ENCODE results near the gene NHS.

DNA sequence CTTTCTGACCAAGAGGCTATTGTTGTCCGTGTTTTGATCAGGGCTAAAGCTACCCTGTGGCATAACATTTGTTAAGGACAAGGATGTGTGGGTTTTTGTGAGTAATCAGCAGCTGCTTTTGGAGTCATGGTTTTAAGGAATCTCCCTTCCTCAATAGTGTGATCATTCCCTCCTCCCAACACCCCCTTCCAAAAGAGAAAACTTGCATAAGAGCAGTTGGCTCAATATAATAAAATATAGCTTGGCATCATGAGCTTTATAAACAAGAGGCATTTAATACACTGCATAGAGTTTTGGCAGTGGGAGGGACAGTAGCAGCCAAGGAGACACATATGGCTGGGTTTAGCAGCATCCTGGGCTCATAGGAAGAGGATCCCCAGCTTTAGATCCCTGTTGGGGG lies 84.7 kb downstream of the NHS start:
- TF ChIP-seq, protein P1, sequence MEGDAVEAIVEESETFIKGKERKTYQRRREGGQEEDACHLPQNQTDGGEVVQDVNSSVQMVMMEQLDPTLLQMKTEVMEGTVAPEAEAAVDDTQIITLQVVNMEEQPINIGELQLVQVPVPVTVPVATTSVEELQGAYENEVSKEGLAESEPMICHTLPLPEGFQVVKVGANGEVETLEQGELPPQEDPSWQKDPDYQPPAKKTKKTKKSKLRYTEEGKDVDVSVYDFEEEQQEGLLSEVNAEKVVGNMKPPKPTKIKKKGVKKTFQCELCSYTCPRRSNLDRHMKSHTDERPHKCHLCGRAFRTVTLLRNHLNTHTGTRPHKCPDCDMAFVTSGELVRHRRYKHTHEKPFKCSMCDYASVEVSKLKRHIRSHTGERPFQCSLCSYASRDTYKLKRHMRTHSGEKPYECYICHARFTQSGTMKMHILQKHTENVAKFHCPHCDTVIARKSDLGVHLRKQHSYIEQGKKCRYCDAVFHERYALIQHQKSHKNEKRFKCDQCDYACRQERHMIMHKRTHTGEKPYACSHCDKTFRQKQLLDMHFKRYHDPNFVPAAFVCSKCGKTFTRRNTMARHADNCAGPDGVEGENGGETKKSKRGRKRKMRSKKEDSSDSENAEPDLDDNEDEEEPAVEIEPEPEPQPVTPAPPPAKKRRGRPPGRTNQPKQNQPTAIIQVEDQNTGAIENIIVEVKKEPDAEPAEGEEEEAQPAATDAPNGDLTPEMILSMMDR (IDR thresholded peaks at IDR 0.05) = no peak
- no peak for TF ChIP-seq POLR2A (IDR thresholded peaks at IDR 0.05)
